Activated CD4-positive, alpha-beta T cell treated with anti-CD3 and anti-CD28 coated beads, Interleukin-2, amount 50 U/mL, for 16 hours (primary cell): ENCODE results near the gene FSIP1.

ENCODE experiments used
- DNase-seq: peaks from one replicate; pipeline ENCODE4 v3.0.0-alpha.2; 2020

The FSIP1 gene

GRCh38 chr15:39589815-39590644 lies 192.6 kb downstream of the FSIP1 start:
- DNase-seq: no peak

- no peak for DNase-seq
Observed at GRCh38 chr15:39589193-39589814, 193.3 kb downstream of the FSIP1 start.

GRCh38 chr15:39588531-39589192 lies 194.0 kb downstream of the FSIP1 start:
- no peak for DNase-seq

- DNase-seq: no peak
Observed at GRCh38 chr15:39587731-39588530, 194.7 kb downstream of the FSIP1 start.

DNA sequence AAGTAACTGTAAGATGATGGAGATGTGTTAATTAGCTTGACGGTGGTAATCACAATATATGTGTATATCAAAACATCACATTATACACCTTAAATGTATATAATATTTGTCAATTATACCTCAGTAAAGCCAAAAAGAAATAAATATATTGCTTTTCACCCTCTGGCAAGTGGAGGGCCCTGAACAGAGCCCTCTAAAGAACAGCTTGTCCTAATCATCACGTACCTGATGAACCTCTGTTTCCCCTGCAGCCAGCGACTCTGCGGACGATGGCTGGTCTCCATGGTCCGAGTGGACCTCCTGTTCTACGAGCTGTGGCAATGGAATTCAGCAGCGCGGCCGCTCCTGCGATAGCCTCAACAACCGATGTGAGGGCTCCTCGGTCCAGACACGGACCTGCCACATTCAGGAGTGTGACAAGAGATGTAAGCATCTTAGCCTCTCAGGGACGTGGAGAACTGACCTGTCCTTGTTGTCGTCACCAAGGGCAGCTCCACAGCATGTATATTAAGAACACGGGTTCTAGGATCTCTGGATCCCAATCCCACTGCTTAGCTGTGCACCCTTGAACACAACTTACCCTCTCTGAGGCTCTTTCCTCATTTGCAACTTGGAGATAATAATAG lies 195.4 kb downstream of the FSIP1 start:
- no peak for DNase-seq

DNA sequence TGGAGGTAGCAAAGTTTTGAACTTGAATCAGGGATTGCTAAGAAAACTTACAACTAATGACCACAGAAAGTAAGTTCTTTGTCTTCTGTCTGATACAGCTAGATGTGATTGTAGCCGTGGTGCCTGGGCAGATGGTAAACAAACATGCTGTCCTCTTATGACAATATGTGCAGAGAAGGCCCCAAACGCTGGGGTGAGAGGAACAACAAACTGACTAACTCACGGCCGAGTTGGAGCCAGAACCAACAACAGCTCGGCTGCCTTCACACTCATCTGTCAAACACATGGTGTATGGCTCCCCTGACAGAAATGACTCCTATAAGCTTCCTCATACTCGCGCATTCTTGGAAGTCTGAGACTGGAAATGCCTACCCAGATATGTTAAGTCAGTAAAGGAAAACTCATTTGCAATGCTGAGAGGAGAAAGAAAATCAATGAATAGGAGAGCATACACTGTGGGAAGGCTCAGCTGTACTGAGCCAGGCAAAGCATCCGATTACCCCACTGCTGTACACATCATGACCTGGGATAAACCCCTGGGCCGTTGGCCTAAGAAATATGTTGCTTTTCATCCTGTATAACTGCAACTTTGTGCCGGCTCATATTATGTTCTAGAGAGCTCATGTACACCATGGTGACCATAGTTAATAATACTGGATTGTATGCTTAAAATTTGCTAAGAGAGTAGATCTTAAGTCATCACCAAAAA lies 196.1 kb downstream of the FSIP1 start:
- no peak for DNase-seq

- no peak for DNase-seq
Observed at GRCh38 chr15:39585871-39586301, 196.8 kb downstream of the FSIP1 start.

GRCh38 chr15:39585389-39585841 lies 197.2 kb downstream of the FSIP1 start:
- no peak for DNase-seq

GRCh38 chr15:39584662-39585388 lies 197.8 kb downstream of the FSIP1 start:
- no peak for DNase-seq

GRCh38 chr15:39584266-39584659 lies 198.4 kb downstream of the FSIP1 start:
- no peak for DNase-seq

DNA sequence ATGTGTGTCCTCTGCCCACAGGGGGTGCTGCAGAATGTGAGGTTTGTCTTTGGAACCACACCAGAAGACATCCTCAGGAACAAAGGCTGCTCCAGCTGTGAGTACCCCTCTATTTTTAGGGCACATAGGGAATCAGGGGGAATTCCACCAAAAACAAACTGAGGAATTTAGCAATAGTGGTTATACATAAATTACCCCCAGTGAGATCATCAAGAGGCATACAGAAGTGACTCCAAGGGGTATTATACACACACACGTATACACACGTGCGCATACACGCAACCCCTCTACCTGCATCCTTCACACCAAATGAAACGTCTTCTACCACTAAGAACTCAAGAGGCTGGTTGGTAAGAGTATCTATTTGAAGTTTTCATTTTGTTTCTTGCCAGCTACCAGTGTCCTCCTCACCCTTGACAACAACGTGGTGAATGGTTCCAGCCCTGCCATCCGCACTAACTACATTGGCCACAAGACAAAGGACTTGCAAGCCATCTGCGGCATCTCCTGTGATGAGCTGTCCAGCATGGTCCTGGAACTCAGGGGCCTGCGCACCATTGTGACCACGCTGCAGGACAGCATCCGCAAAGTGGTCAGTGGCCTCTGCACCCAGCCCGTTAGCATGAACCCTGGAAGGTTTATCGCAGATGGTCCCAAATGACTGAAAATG lies 198.9 kb downstream of the FSIP1 start:
- peak; percentile 39 for DNase-seq

DNA sequence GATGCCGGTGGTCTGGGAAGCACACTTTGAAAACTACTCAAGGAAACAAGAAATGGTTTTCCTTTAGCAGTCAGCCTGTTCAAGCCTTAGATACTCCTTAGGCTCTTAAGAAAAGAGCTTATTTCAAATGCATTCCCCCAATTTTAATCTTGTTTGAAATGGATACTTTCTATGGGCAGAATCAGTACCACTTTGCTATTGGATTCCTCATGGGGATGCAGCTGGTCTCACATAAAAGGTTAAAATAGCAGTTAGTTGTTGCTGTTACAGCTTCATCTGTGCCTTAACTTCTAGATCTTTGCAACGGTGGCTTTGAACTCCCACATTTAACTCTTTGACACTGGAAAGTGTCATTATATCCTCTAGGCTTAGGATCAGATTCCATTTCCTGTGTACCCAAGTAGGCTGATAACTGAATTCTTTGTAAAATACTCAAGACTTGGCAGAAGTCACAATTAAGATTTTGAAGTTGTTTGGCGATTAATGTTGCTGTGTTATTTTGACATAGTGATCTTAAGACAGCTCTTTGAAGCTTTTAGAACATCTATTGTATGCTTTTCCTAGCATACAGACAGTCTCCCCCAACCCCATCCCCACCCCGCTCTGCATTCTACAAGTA lies 199.6 kb downstream of the FSIP1 start:
- DNase-seq: no peak

- DNase-seq: no peak
Observed at GRCh38 chr15:39582286-39582976, 200.2 kb downstream of the FSIP1 start.

- DNase-seq: no peak
Observed at GRCh38 chr15:39581793-39582285, 200.8 kb downstream of the FSIP1 start.

DNA sequence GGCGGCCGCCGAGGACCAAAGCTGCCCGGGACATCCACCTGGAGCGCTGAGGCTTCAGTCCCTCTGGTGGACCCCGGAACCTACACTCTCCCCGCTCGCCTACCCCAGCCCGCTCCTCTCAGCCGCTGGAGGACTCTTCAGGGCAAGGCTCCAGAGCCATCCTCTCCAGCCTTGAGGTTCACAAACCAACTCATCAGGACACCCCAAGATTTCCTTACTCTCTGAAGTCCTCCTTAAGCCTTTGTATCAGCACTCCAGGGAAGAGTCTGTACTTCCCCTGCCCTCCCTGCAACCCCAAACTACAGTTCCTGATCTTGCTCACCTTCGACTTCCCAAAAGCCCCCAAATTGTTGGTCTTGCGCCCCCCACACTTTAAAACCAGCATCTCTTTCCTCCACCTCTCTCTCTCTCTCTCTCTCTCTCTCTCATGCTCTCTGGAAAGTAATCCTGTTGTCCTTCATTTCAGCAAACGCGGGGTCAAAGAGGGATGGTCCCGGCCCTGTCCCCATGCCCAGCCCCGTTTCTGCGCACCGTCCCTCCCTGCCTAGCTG lies 201.3 kb downstream of the FSIP1 start:
- DNase-seq: no peak

DNA sequence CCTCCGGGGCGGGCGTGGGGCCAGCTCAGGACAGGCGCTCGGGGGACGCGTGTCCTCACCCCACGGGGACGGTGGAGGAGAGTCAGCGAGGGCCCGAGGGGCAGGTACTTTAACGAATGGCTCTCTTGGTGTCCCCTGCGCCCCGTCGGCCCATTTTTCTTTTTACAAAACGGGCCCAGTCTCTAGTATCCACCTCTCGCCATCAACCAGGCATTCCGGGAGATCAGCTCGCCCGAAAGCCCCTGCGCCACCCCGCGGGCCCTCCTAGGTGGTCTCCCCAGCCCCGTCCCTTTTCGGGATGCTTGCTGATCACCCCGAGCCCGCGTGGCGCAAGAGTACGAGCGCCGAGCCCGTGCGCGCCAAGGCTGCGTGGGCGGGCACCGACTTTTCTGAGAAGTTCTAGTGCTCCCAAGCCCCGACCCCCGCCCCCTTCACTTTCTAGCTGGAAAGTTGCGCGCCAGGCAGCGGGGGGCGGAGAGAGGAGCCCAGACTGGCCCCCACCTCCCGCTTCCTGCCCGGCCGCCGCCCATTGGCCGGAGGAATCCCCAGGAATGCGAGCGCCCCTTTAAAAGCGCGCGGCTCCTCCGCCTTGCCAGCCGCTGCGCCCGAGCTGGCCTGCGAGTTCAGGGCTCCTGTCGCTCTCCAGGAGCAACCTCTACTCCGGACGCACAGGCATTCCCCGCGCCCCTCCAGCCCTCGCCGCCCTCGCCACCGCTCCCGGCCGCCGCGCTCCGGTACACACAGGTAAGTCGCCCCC lies 202.0 kb downstream of the FSIP1 start, which contains the start of gene THBS1:
THBS1 (plus strand) TSS at position 595 of the 757 bp plus-strand sequence. CDS start 779 bp downstream, outside the sequence.
- DNase-seq: no peak

DNA sequence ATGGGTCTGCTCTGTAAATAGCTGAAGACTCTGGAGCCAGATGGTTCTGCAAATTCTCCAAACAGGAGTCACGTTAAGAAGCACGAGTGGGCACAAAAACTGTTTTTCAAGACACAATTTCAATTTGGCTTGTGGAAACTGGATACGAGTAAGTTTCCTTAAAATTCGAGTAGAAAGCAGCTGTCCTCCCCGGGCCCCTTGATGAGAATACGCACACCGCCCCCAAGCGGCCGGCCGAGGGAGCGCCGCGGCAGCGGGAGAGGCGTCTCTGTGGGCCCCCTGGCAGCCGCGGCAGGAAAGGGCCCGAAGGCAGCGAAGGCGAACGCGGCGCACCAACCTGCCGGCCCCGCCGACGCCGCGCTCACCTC lies 202.5 kb downstream of the FSIP1 start:
- peak; percentile 90 for DNase-seq
